ACHN (cell line): ENCODE measurements around the gene SLC6A20.

Source experiments
- DNase-seq: peaks from one replicate; pipeline ENCODE4 v3.0.0-alpha.2; 2015
- in situ Hi-C: cut with HindIII; loops from 2 replicates; pipeline ENCODE4 v1.10.0; 2017; ENCODE audit warnings: low sequenced_read_pairs, low pct_ligation_motif_present, low pct_unique_long_range_greater_than_20kb

Gene SLC6A20

GRCh38 chr3:45742461-45743089, 53.8 kb downstream of the SLC6A20 start:
- in situ Hi-C loops, result no loop called here
- no peak for DNase-seq

GRCh38 chr3:45741742-45742460, 54.4 kb downstream of the SLC6A20 start:
- DNase-seq, result no peak
- in situ Hi-C loops, result no loop called here

GRCh38 chr3:45741247-45741646, 55.1 kb downstream of the SLC6A20 start:
- in situ Hi-C loops, result no loop called here
- DNase-seq, result no peak

- DNase-seq, result no peak
- in situ Hi-C loops, result no loop called here
Measured at GRCh38 chr3:45739991-45740390, 56.3 kb downstream of the SLC6A20 start.

GRCh38 chr3:45737234-45737633, 59.1 kb downstream of the SLC6A20 start:
- in situ Hi-C loops, result no loop called here
- no peak for DNase-seq

GRCh38 chr3:45736707-45737106, 59.6 kb downstream of the SLC6A20 start:
- no peak for DNase-seq
- in situ Hi-C loops, result no loop called here

- no peak for DNase-seq
- in situ Hi-C loops, result no loop called here
Measured at GRCh38 chr3:45730409-45731154, 65.8 kb downstream of the SLC6A20 start.

GRCh38 chr3:45729614-45730013, 66.7 kb downstream of the SLC6A20 start:
- DNase-seq, result no peak
- in situ Hi-C loops, result no loop called here

- DNase-seq, result no peak
- in situ Hi-C loops, result no loop called here
Measured at GRCh38 chr3:45724911-45725310, 71.4 kb downstream of the SLC6A20 start.

GRCh38 chr3:45719655-45720487, 76.5 kb downstream of the SLC6A20 start:
- in situ Hi-C loops, result no loop called here
- no peak for DNase-seq

GRCh38 chr3:45716790-45717336, 79.5 kb downstream of the SLC6A20 start:
- in situ Hi-C loops, result no loop called here
- no peak for DNase-seq

- no peak for DNase-seq
- in situ Hi-C loops, result no loop called here
Measured at GRCh38 chr3:45715945-45716344, 80.4 kb downstream of the SLC6A20 start.

- in situ Hi-C loops, result no loop called here
- DNase-seq, result no peak
Measured at GRCh38 chr3:45712434-45713110, 83.8 kb downstream of the SLC6A20 start.

GRCh38 chr3:45711931-45712330, 84.4 kb downstream of the SLC6A20 start:
- no peak for DNase-seq
- in situ Hi-C loops, result no loop called here

- peak; percentile 47 for DNase-seq
Measured at GRCh38 chr3:45705839-45706808, 90.2 kb downstream of the SLC6A20 start.

More at GRCh38 chr3:45705839-45706808, 90.2 kb downstream of the SLC6A20 start:
- in situ Hi-C loops, result no loop called here
